HG02623 (cell line): ENCODE results near the gene ARV1.
"Not testable (repeated sequence)": the region's sequence is repeated elsewhere in the genome, so short reads cannot be mapped to it uniquely, and the experiment has no call there.

Experiments
- ATAC-seq: cut with Tn5 transposase; IDR thresholded peaks from one replicate; pipeline ENCODE4 v1.9.1; 2021; ENCODE audit warnings: moderate library complexity; ENCODE audit not compliant: unreplicated experiment

The ARV1 gene

DNA sequence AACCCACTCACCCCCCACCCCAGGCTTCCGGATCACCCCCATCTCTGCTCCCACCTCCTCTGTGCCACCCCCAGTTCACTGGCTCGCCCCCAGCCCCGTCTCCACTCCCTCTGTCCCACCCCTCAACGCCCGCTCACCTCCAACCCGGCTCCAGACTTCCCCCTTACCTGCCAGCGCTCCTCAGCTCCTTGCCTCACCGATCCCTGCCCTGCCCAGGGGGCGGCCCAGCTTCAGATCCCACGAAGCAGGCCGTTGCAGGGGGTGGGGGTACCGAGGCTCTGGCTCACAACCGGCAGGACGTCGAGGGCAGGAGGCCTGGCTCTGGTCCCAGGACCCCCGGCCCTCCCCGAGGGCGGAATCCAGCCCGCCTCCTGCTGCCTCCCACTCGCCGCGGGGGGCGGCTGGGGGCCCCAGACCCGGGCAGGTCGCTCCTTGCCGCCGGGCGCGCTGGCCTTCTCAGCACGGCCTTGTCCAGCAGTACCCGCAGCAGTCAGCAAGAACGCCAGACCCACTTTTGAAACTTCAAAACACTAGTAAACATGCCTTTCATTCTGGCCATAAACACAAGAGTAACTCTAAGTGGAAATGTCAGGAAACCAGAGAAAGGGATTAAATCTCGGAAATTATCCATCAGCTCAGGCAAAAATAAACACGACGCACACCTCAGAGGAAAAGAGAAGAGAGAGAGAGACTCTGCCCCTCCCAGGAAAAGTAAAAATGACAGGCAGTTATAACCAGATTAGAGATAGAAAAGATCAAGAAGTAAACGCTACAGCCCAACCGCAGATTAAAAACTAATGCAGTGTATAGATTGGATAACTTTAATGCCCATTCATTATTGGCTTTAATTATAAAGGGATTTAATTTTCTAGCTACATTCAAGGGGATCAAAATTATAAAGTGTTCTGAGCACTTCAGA, 62.2 kb downstream of the ARV1 start:
- ATAC-seq, result no peak

DNA sequence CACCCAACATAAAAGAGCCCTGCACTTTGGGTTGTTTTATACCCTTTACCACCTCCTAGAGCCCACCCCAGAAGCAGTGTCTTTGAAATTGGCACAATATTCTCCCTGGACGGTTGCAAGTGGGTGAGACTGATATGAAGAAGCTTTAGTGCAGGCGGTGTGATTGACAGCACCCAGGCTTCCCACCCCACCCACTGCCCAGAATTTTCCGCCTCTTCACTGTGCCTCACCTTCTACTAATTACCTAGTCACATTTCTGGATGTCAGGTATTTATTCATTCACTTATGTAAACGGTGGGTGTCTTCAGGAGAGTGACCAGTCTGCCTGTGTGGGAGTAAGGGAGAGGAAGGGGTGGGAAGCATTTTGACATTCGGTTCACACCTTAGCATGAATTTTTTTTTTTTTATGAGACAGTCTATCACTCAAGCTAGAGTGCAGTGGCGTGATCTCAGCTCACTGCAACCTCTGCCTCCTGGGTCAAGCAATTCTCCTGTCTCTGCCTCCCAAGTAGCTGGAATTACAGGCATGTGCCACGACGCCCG, 62.9 kb downstream of the ARV1 start:
- ATAC-seq, result no peak

DNA sequence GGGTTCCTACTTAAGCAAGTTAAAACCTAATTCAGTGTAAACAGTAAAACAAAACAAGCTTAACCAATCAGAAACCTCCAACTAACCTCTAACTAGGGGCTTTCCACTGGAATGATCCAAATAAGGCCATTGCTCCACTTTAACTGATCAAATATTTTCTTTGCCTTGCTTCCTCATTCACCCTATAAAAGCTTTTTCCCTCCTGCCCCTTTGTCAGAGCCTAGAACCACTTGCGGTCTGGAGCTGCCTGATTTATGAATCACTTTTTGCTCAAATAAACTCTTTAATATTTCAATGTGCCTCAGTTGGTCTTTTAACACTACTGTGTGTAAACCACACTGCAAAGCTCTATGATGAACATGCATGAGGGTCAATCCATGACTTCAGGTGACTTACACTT, 65.7 kb downstream of the ARV1 start:
- no peak for ATAC-seq

DNA sequence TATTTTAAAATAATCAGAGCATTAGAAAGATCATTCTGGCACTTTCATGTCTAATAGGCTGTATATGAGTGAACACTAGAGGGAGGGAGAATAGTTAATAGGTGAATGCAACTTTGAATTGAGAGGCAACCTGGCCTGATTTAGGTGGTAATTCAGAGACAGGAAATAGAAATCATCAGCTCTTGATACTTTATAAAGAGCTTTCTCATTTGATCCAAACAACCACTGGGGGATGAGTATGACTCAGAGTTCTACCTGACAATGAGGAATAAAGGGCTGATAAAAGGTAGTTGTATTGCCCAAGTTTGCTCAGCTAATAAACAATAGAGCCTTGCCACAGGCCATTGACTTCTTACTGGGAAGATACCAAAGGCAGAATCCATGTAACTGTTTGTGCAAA, 66.4 kb downstream of the ARV1 start:
- ATAC-seq, result no peak

DNA sequence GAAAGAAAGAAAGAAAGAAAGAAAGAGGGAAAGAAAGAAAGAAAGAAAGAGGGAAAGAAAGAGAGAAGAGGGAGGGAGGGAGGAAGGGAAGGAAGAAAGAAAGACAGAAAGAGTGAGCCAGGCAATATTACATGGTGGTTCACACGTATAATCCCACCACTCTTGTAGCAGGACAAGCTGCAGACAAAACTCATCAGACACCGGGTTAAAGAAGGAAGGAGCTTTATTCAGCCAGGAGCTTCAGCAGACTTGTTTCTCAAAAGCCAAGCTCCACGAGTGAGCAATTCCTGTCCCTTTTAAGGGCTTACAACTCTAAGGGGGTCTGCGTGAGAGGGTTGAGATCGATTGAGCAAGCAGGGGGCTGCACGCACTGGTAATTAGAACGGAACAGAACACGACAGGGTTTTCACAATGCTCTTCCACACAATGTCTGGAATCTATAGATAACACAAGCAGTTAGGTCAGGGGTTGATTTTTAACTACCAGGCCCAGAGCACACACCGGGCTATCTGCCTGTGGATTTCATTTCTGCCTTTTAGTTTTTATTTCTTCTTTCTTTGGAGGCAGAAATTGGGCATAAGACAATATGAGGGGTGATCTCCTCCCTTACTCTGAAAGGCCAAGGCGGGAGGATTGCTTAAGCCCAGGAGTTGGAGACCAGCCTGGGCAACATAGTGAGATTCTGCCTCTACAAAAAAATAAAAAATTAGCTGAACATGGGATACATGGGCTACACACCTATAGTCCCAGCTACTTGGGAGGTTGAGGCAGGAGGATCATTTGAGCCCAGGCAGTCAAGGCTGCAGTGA, 67.2 kb downstream of the ARV1 start:
- not testable (repeated sequence) for ATAC-seq

DNA sequence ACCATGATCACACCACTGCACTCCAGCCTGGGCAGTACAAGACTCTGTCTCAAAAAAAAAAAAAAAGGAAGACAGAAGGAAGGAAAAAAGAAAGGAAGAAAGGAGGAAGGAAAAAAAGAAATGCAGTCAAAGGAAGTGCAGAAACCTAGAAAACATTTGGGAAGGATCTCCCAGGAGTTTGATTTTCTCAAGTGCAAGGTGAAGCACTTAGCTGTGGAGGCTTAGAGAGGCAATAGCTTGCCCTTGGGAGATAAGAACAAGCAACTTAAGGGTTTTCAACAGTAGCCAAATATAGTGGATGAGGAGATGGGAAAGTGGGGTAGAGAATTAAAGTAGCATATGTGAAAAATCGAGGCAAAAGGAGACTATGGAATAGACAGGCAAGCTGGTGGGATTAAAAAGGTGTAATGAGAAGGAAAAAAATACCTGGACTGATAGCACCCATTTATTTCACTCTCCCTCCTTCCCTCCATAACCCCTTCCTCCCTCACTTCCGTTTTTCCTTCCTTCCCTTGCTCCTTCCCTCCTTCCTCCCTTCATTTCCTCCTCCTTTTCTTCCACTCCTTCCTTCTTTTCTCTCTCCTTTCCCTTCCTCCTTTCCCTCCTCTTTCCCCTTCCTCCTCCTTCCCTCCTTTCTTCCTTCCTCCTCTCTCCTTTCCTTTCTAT, 68.0 kb downstream of the ARV1 start:
- ATAC-seq, result no peak

DNA sequence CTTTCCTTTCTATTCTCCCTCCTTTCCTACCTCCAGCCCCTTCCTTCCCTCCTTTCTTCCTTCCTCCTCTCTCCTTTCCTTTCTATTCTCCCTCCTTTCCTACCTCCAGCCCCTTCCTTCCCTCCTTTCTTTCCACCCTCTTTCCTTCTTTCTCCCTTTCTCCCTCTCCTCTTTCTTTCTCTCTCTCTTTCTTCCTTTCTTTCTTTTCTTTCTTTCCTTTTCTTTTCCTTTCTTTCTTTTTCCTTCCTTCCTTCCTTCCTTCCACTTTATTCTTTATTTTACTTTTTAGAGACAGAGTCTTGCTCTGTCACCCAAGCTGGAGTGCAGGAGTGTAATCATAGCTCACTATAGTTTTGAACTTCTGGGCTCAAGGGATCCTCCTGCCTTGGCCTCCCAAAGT, 68.6 kb downstream of the ARV1 start:
- ATAC-seq, result not testable (repeated sequence)

DNA sequence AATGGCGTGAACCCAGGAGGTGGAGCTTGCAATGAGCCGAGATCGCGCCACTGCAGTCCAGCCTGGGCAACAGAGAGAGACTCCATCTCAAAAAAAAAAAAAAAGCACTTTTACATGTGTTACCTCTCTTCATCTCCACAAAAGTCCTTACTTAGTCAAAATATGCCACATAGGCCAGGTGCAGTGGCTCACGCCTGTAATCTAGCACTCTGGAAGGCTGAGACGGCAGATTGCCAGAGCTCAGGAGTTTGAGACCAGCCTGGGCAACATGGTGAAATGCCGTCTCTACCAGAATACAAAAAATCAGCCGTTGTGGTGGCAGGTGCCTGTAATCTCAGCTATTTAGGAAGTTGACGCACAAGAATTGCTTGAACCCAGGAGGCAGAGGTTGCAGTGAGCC, 69.5 kb downstream of the ARV1 start:
- not testable (repeated sequence) for ATAC-seq

DNA sequence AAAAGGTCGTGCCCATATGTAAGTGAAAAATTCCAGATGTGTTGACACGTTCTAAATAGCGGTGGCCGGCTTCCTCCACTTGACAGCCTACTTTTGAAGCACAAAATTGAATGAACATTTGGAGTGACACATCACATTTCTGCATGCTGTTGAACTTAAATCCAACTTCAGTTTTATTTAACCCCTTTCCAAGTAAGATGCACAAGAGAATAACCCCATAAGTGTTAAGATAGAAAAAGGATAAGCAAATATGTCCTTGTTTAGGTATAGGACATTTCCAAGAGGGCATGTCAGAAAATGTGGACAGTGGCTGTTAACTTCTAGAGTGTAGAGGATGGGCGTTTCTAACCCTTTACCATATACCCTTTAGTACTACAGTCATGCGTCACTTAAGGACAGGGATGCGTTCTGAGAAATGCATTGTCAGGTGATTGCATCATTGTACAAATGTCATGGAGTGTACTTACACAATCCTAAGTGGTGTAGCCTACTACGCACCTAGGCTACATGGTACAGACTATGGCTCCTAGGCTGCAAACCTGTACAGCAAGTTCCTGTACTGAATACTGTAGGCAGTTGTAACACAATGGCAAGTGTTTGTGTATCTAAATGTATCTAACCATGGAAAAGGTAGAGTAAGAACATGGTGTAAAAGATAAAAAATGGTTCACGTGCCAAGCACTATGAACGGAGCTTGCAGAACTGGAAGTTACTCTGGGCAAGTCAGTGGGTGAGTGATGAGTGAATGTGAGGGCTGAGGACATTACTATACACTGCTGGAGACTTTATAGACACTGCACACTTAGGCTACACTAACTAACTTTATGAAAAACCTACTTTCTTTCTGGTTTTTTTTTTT, 70.5 kb downstream of the ARV1 start:
- no peak for ATAC-seq
